HEK293 (cell line): Measurements from ENCODE around the gene POLR1E.
A peak's percentile ranks its signal among the peaks of the same experiment; 100 is the strongest.

Experiments
- CTCF ChIA-PET: fragments of 350-600 bp; formaldehyde crosslinking; extraction: SDS; loops from one replicate; lab custom pipeline; 2021; ENCODE audit warnings: antibody characterized with exemption; lab: Yijun Ruan, JAX
- POLR2A ChIA-PET: fragments of 300-600 bp; formaldehyde crosslinking; extraction: SDS; loops from one replicate; lab custom pipeline; 2020; ENCODE audit warnings: antibody characterized with exemption, inconsistent platforms; lab: Yijun Ruan, JAX
- H3K27ac ChIP-seq: fragments of 200-500 bp; sonication (Bioruptor generic); 2 replicates; pipeline ENCODE4 v1.5.1; 2014; ENCODE audit warnings: low read depth, low read length, control low read depth, inconsistent platforms; ENCODE audit errors: extremely low read depth
- H3K36me3 ChIP-seq, 2 experiments: fragments of 200-500 bp in 1 of 2; sonication (Bioruptor generic) in 1 of 2; 1 replicate in 1 of 2; 2 replicates in 1 of 2; pipeline ENCODE4 v1.5.1; 2014 to 2017; ENCODE audit warnings: inconsistent platforms in 2 of 2, low read length in 2 of 2; ENCODE audit not compliant: control insufficient read depth in 2 of 2, insufficient read depth in 1 of 2
- H3K4me1 ChIP-seq: fragments of 200-500 bp; sonication (Bioruptor generic); 2 replicates; pipeline ENCODE4 v1.5.1; 2014; ENCODE audit warnings: mild to moderate bottlenecking, low read length, inconsistent platforms; ENCODE audit not compliant: control insufficient read depth, insufficient read depth
- H3K4me3 ChIP-seq: 2 replicates; pipeline ENCODE4 v1.5.1; 2011; ENCODE audit warnings: low read depth, mild to moderate bottlenecking, control low read depth, low read length, moderate library complexity
- H3K9me3 ChIP-seq: fragments of 200-500 bp; sonication (Bioruptor generic); 2 replicates; pipeline ENCODE4 v1.5.1; 2014; ENCODE audit warnings: low read depth, low read length, inconsistent platforms; ENCODE audit not compliant: control insufficient read depth, insufficient read depth
- BCL11B ChIP-seq: fragments of 450-650 bp; formaldehyde crosslinking; IDR thresholded peaks from 2 replicates; pipeline ENCODE4 v1.5.1; 2016; ENCODE audit warnings: low read depth, missing biosample characterization, missing genetic modification characterization
- HOXC10 ChIP-seq: sonication (generic); formaldehyde crosslinking; IDR thresholded peaks from 2 replicates; pipeline ENCODE4 v1.8.1; 2023; ENCODE audit warnings: mild to moderate bottlenecking, missing genetic modification reagents
- KLF7 ChIP-seq: fragments of 450-650 bp; formaldehyde crosslinking; IDR thresholded peaks from 2 replicates; pipeline ENCODE4 v1.5.1; 2016; ENCODE audit warnings: missing biosample characterization, missing genetic modification characterization, borderline replicate concordance
- SCRT2 ChIP-seq: fragments of 450-650 bp; formaldehyde crosslinking; IDR thresholded peaks from 2 replicates; pipeline ENCODE4 v1.5.1; 2016; ENCODE audit warnings: missing biosample characterization, missing genetic modification characterization
- ZBTB44 ChIP-seq: fragments of 450-650 bp; IDR thresholded peaks from 2 replicates; pipeline ENCODE4 v1.5.1; 2018; ENCODE audit warnings: missing biosample characterization, mild to moderate bottlenecking, missing genetic modification characterization
- ZNF280D ChIP-seq: fragments of 450-650 bp; formaldehyde crosslinking; IDR thresholded peaks from 2 replicates; pipeline ENCODE4 v1.5.1; 2016; ENCODE audit warnings: missing biosample characterization, missing genetic modification characterization
- ZNF571 ChIP-seq: fragments of 450-650 bp; formaldehyde crosslinking; IDR thresholded peaks from 2 replicates; pipeline ENCODE4 v1.5.0; 2017; ENCODE audit warnings: missing biosample characterization, missing genetic modification characterization
- ZNF580 ChIP-seq: fragments of 450-650 bp; formaldehyde crosslinking; IDR thresholded peaks from 2 replicates; pipeline ENCODE4 v1.5.1; 2016; ENCODE audit warnings: missing biosample characterization, missing genetic modification characterization
- ZNF645 ChIP-seq: fragments of 450-650 bp; formaldehyde crosslinking; IDR thresholded peaks from 2 replicates; pipeline ENCODE4; 2016; ENCODE audit warnings: missing biosample characterization, missing genetic modification characterization
- ZNF768 ChIP-seq: fragments of 450-650 bp; formaldehyde crosslinking; IDR thresholded peaks from 2 replicates; pipeline ENCODE4 v1.5.1; 2018; ENCODE audit warnings: missing biosample characterization, mild to moderate bottlenecking, missing genetic modification characterization

The POLR1E gene

GRCh38 chr9:37551468-37551867 lies 65.7 kb downstream of the POLR1E start:
- Histone ChIP-seq H3K9me3 (no peaks in the 10 kb centered on the region), H3K4me3 (no peak overlapping the region), H3K27ac (no peak overlapping the region), H3K4me1 (no peaks in the 10 kb centered on the region), H3K36me3 (no peaks in the 10 kb centered on the region)
- ChIA-PET POLR2A (no interaction called here), CTCF (interaction anchor here (1.0 to 1.1 kb wide), 2 partner anchors 22 to 23 kb away, joined by 4 read pairs; no protein-coding TSS in a partner anchor)
- TF ChIP-seq ZNF580 (tag by site-specific recombination) (no peak), SCRT2 (tag by site-specific recombination) (0 out of 2 replicates have a peak, but pooled peaks have one; percentile 15), KLF7 (tag by site-specific recombination) (no peak)

- Histone ChIP-seq H3K4me1 (no peaks in the 10 kb centered on the region), H3K36me3 (no peaks in the 10 kb centered on the region), H3K9me3 (no peaks in the 10 kb centered on the region), H3K27ac (no peak overlapping the region), H3K4me3 (no peak overlapping the region)
- TF ChIP-seq BCL11B (no peak), ZNF645 (tag by site-specific recombination) (no peak), ZNF280D (no peak), ZNF768 (no peak), ZBTB44 (no peak), HOXC10 (CRISPR knock-in tag) (no peak), ZNF571 (tag by site-specific recombination) (no peak)
- ChIA-PET CTCF (interaction anchor here (1.1 kb wide), 1 partner anchor 22 kb away, joined by 4 read pairs; no protein-coding TSS in a partner anchor), POLR2A (no interaction called here)
Measured at GRCh38 chr9:37551888-37552287, 66.1 kb downstream of the POLR1E start.
